Thyroid gland (tissue), 4 donors: ENCODE data around the gene AP2A2. TPM values are rescaled to one million over a fixed set of nuclear protein-coding genes. Genes with fewer than 3 reads are reported as not detected.

Experiments used
- DNase-seq, 2 donors: peaks; one replicate each; pipeline ENCODE4 v3.0.0-alpha.2; 2019
- H3K27ac ChIP-seq, 3 donors: fragments of 200-600 bp; sonication (generic); 1 replicate in 2 of 3; 2 replicates in 1 of 3; pipeline ENCODE4 v1.5.1; 2016 to 2019; ENCODE audit warnings: mild to moderate bottlenecking in 1 of 3, moderate library complexity in 1 of 3
- H3K27me3 ChIP-seq: fragments of 200-600 bp; sonication (generic); one replicate; pipeline ENCODE4 v1.5.1; 2019
- H3K36me3 ChIP-seq, 2 donors: fragments of 200-600 bp; sonication (generic); one replicate each; pipeline ENCODE4 v1.5.1; 2016 to 2019
- H3K4me1 ChIP-seq, 2 donors: fragments of 200-600 bp; sonication (generic); one replicate each; pipeline ENCODE4 v1.5.1; 2017 to 2019
- H3K4me3 ChIP-seq, 3 donors: fragments of 200-600 bp; sonication (generic); replicated peaks in 1 of 3; 1 replicate in 2 of 3; 2 replicates in 1 of 3; pipeline ENCODE4 v1.5.1; 2016; ENCODE audit warnings: mild to moderate bottlenecking in 1 of 3
- H3K9me3 ChIP-seq: fragments of 200-600 bp; sonication (generic); one replicate; pipeline ENCODE4 v1.5.1; 2017
- POLR2A ChIP-seq, 2 donors: fragments of 450-650 bp; IDR thresholded peaks; one replicate each; pipeline ENCODE4 v1.6.1; 2017; ENCODE audit warnings: antibody characterized with exemption in 2 of 2, mild to moderate bottlenecking in 2 of 2, moderate library complexity in 1 of 2
- WGBS, 2 donors: methylation state at CpG; one replicate each; pipeline ENCODE4 v1.1.5; 2017; 5-methylcytosine and 5-hydroxymethylcytosine counted together
- intact Hi-C: fragments of 100-400 bp; cut with DNase I; formaldehyde crosslinking; loops from one replicate; pipeline ENCODE4 v1.15.1; 2023
- total RNA-seq, 4 donors: library from RNA; depleted of rRNA; stranded (reverse); fragments of >200 nt; gene quantifications; one replicate each; pipeline ENCODE4 v1.2.3, GENCODE V29; 2016
- TF ChIP-seq, protein P1 (sequence below), 6 experiments: fragments of 200-600 bp in 3 of 6; fragments of 450-650 bp in 3 of 6; sonication (generic) in 3 of 6; IDR thresholded peaks; one replicate each; pipeline ENCODE4 v1.5.1; 2016 to 2019; ENCODE audit warnings: antibody characterized with exemption in 6 of 6, mild to moderate bottlenecking in 2 of 6, inconsistent platforms in 1 of 6, moderate library complexity in 1 of 6

The AP2A2 gene
- total RNA-seq, 4 donors from 2014 or later: 37.2 to 67.3 (median 54.1) TPM

DNA sequence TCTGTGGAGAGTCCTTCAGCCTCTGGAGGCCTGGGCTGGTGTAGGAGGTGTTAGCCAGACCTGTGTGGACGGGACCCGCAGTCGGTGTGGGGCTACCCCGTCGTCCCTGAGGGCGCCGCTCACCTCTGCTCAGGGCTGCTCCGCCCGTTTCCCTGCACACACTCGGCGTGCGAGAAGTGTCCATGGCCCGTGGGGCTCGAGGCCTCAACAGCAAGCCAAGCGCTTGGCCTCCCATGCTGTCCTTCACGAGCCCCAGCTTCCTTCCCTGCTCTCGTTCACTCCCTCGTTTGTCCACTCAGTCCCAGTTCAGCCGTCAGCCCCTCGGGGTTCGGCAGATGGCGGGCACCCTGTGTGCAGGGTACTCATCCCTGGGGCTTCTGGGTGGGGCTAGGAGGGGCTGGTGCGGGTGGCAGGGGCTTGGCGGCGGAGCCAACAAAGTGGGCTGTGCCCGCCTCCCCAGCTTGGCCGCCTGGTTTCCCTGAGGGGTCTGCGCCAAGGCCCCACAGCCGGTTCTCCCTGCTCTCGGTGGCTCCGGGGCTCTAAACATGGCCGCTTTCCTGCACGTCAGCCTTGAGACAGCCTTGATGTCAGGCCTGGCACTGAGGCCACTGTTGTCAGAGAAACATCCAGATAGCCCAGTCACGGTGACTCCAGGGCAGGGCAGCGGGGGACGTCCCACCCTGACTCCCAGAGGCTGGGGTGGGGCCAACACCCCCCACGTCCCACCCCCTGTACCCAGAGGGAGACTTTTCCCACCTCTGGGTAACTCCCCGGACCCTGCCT is 107.5 kb downstream of the AP2A2 start:
- Histone ChIP-seq H3K4me1 (no peaks in the 10 kb centered on the region), H3K27ac (no peak overlapping the region), H3K4me3 (no peak overlapping the region), H3K27me3 (no peaks in the 10 kb centered on the region), H3K36me3 (no peaks in the 10 kb centered on the region), H3K9me3 (no peaks in the 10 kb centered on the region)
- TF ChIP-seq, protein P1, sequence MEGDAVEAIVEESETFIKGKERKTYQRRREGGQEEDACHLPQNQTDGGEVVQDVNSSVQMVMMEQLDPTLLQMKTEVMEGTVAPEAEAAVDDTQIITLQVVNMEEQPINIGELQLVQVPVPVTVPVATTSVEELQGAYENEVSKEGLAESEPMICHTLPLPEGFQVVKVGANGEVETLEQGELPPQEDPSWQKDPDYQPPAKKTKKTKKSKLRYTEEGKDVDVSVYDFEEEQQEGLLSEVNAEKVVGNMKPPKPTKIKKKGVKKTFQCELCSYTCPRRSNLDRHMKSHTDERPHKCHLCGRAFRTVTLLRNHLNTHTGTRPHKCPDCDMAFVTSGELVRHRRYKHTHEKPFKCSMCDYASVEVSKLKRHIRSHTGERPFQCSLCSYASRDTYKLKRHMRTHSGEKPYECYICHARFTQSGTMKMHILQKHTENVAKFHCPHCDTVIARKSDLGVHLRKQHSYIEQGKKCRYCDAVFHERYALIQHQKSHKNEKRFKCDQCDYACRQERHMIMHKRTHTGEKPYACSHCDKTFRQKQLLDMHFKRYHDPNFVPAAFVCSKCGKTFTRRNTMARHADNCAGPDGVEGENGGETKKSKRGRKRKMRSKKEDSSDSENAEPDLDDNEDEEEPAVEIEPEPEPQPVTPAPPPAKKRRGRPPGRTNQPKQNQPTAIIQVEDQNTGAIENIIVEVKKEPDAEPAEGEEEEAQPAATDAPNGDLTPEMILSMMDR (IDR thresholded peaks at IDR 0.05): no peak
- TF ChIP-seq POLR2A (IDR thresholded peaks at IDR 0.05): no peak
- intact Hi-C loops: no loop called here
- no peak for DNase-seq
- WGBS, 2 donors: 74 to 83% methylated on average over 8 to 24 of the region's 38 CpGs

DNA sequence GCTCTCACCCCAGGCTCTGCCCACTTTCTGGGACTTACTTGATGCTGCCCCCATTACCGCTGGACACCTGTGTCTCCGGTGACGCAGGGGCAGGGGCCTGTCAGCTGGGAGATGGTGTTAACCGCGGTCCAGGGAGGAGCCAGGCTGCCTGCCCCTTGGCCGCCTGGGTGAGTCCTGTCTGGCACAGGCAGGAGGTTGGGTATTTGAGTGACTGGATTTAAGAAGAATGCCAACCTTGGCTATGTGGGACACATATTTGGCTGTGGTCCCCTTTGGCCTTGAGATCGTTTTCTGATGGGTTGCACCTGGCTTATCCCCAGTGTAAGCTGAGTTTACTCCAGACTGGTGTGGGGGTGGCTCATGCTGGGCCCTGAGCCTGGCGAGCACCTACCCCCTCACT is 108.3 kb downstream of the AP2A2 start:
- no peaks in the 10 kb centered on the region for H3K4me1 ChIP-seq
- no peaks in the 10 kb centered on the region for H3K27me3 ChIP-seq
- intact Hi-C loops: no loop called here
- no peaks in the 10 kb centered on the region for H3K36me3 ChIP-seq
- WGBS, 2 donors: 94 to 96% methylated on average over 6 to 8 of the region's 8 CpGs
- no peak for DNase-seq
- TF ChIP-seq POLR2A (IDR thresholded peaks at IDR 0.05): no peak
- TF ChIP-seq, protein P1 (IDR thresholded peaks at IDR 0.05): no peak
- no peak overlapping the region for H3K4me3 ChIP-seq
- no peaks in the 10 kb centered on the region for H3K9me3 ChIP-seq
- no peak overlapping the region for H3K27ac ChIP-seq

DNA sequence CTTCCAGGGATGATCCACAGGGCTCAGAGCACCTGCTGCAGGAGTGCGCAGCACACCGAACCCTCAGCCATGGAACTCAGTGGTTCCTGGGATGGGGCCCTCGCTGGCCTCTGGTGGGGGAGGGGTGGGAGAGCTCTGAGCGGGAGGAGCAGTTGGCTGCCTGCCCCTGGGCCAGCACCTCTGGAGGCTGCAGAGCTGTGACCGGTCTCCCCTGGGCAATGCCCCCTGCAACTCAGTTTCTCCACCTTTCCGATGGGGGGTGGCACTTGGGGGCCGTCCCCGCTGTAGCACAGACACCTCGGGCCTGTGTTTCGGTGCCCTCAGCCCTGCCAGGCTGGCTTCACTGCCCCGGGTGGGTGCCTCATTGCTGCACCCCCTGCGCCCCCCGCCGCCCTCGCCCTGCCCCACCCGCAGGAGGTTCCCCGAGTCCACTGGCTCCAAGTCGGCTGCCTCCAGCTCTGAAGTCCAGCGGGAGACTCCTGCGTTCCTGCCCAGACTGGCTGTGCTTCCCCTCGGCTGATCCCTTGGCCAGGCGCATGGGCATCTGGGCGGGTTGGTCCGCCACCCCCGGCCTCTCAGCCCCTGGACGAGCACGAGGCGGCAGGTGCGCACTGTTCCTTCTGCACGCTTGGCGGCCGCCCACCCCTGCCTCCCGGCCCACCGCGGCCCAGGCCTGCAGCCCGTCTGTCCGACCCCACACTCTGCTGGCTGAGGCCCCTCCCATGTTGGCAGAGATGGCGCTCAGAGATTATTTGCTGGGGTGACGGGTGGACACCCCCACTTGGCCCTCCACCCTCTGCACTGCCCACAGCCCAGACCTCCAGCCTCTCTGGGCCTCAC is 109.0 kb downstream of the AP2A2 start:
- DNase-seq: no peak
- Histone ChIP-seq H3K36me3 (no peaks in the 10 kb centered on the region), H3K9me3 (no peaks in the 10 kb centered on the region), H3K4me3 (no peak overlapping the region), H3K27me3 (no peaks in the 10 kb centered on the region), H3K4me1 (no peaks in the 10 kb centered on the region), H3K27ac (no peak overlapping the region)
- no peak for TF ChIP-seq POLR2A (IDR thresholded peaks at IDR 0.05)
- TF ChIP-seq, protein P1 (IDR thresholded peaks at IDR 0.05): no peak
- WGBS, 2 donors: 82 to 86% methylated on average over 25 to 31 of the region's 39 CpGs
- intact Hi-C loops: no loop called here

DNA sequence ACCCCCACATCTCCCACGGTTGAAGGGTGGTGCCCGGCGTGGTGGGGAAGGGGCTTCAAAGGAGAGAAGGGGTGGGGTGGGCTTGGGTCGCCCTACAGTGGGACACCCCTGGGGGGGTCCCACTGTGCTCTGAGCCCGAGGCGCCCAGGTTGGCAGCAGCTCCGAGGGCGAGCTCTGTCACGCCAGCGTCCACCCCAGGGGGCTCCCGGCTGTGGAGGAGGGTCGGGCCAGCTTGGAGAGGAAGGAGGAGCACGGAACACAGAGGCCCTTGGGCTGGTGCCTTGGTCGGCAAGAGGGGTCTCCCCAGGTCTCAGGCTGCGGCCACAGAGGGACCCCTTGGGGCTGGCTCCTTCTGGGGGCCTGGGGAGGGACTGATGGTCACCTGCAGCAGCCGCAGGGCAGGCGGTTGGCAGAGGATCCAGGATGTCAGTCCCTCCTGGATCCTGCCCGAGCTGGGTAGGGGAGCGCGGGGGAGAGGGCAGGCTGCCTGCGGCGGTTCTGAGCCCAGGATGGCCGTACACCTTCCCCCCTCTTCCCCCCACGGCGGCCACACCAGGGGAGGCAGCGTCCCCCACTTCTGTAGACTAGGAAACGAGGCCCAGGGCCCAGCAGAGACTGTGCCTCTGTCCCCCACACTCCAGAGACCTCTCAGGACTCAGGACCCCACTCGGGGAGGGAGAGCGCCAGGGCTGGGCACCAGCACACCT is 110.1 kb downstream of the AP2A2 start:
- H3K27ac ChIP-seq: no peak overlapping the region
- no peaks in the 10 kb centered on the region for H3K9me3 ChIP-seq
- H3K4me3 ChIP-seq: no peak overlapping the region
- no peak for TF ChIP-seq POLR2A (IDR thresholded peaks at IDR 0.05)
- TF ChIP-seq, protein P1 (IDR thresholded peaks at IDR 0.05): no peak
- intact Hi-C loops: no loop called here
- no peaks in the 10 kb centered on the region for H3K4me1 ChIP-seq
- no peaks in the 10 kb centered on the region for H3K27me3 ChIP-seq
- no peak for DNase-seq
- H3K36me3 ChIP-seq: no peaks in the 10 kb centered on the region
- 85% methylated on average over 13 to 21 of the region's 29 CpGs for WGBS, 2 donors
